K562 (cell line): ENCODE measurements around the gene CNTN5. TPM values are rescaled to one million over a fixed set of nuclear protein-coding genes. Genes with fewer than 3 reads are reported as not detected.

Experiments used
- ATAC-seq: fragments of 200-7000 bp; cut with Tn5 transposase; 3 replicates; pipeline ENCODE4 v1.9.1; 2020; ENCODE audit warnings: moderate library complexity
- BruUV-seq: library from RNA; stranded (reverse); fragments of 400-500 nt; replicated peaks from 2 replicates; lab custom pipeline; 2021; lab: Mats Ljungman, UMichigan
- CTCF ChIA-PET: fragments of 300-600 bp; formaldehyde crosslinking; extraction: SDS; loops from one replicate; lab custom pipeline; 2021; ENCODE audit warnings: low intra/inter-chr PET ratio; lab: Yijun Ruan, JAX
- POLR2A ChIA-PET: fragments of 300-600, 350-650 bp; sonication (Branson Sonifier 250); formaldehyde crosslinking; extraction: SDS; loops from one replicate; lab custom pipeline; 2021; ENCODE audit warnings: antibody characterized with exemption, inconsistent platforms; lab: Yijun Ruan, JAX
- DNase-seq, 4 experiments: peaks; one replicate each; pipeline versions ENCODE4 v3.0.0 to v3.0.0-alpha.2; 2011 to 2018; ENCODE audit warnings: low spot score in 3 of 4, mixed read lengths in 3 of 4; ENCODE audit errors: extremely low read depth in 1 of 4
- FAIRE-seq: peaks from 2 replicates; lab custom pipeline; 2011; peaks lifted over from hg19 to GRCh38; lab: Jason Lieb, UNC
- H2AFZ ChIP-seq: 2 replicates; pipeline ENCODE4 v1.6.0; 2011; ENCODE audit warnings: low read depth, low read length, control low read depth, inconsistent platforms
- H3K27ac ChIP-seq: fragments of 200-600 bp; 3 replicates; pipeline ENCODE4 v1.8.0; 2011; ENCODE audit warnings: low read depth, mild to moderate bottlenecking, control low read depth, inconsistent platforms, low read length, moderate library complexity, mixed read lengths; ENCODE audit errors: extremely low read depth
- H3K27me3 ChIP-seq, 2 experiments: fragments of 300-600 bp in 1 of 2; 2 replicates in 1 of 2; 3 replicates in 1 of 2; pipeline versions ENCODE4 v1.6.0 to v1.8.0; 2011; ENCODE audit warnings: inconsistent platforms in 2 of 2, low read length in 2 of 2, mild to moderate bottlenecking in 1 of 2, mixed read lengths in 1 of 2, moderate library complexity in 1 of 2; ENCODE audit not compliant: control insufficient read depth in 2 of 2, insufficient read depth in 2 of 2
- H3K36me3 ChIP-seq: fragments of 300-600 bp; 3 replicates; pipeline ENCODE4 v1.8.0; 2011; ENCODE audit warnings: mild to moderate bottlenecking, low read length, inconsistent platforms; ENCODE audit not compliant: control insufficient read depth, insufficient read depth
- H3K4me1 ChIP-seq, 2 experiments: fragments of 200-600 bp in 1 of 2; replicated peaks in 1 of 2; 2 replicates in 1 of 2; 3 replicates in 1 of 2; pipeline versions ENCODE4 v1.5.1 to v1.8.0; 2011; ENCODE audit warnings: inconsistent platforms in 2 of 2, low read length in 2 of 2, mild to moderate bottlenecking in 1 of 2, mixed read lengths in 1 of 2, moderate library complexity in 1 of 2; ENCODE audit not compliant: control insufficient read depth in 2 of 2, insufficient read depth in 2 of 2
- H3K4me2 ChIP-seq: 2 replicates; pipeline ENCODE4 v1.6.1; 2011; ENCODE audit warnings: low read length, control low read depth, inconsistent platforms, mixed read lengths; ENCODE audit not compliant: insufficient read depth
- H3K4me3 ChIP-seq: fragments of 200-600 bp; sonication (generic), shearing (Covaris generic); 2 replicates; pipeline ENCODE4 v1.5.1; 2016; ENCODE audit warnings: control low read depth, inconsistent platforms
- H3K79me2 ChIP-seq: fragments of 200-600 bp; 3 replicates; pipeline ENCODE4 v1.8.0; 2011; ENCODE audit warnings: low read length, inconsistent platforms; ENCODE audit not compliant: control insufficient read depth, insufficient read depth
- H3K9ac ChIP-seq, 2 experiments: 2 replicates each; pipeline versions ENCODE4 v1.6.0 to v1.6.1; 2011; ENCODE audit warnings: low read depth in 2 of 2, low read length in 2 of 2, control low read depth in 1 of 2, inconsistent platforms in 1 of 2, mild to moderate bottlenecking in 1 of 2, mixed read lengths in 1 of 2; ENCODE audit not compliant: insufficient read depth in 1 of 2
- H3K9me1 ChIP-seq: one replicate; pipeline ENCODE4 v1.6.0; 2011; ENCODE audit warnings: inconsistent platforms, mild to moderate bottlenecking, low read length, moderate library complexity; ENCODE audit not compliant: control insufficient read depth, insufficient read depth
- H3K9me3 ChIP-seq: replicated peaks from 2 replicates; pipeline ENCODE4 v1.5.1; 2011; ENCODE audit warnings: low read depth, low read length, inconsistent platforms; ENCODE audit not compliant: control insufficient read depth, insufficient read depth
- H4K20me1 ChIP-seq: replicated peaks from 2 replicates; pipeline ENCODE4 v1.6.1; 2011; ENCODE audit warnings: low read length, inconsistent platforms, mixed read lengths; ENCODE audit not compliant: control insufficient read depth, insufficient read depth
- ETS1 ChIP-seq: conservative IDR thresholded peaks from 2 replicates; pipeline ENCODE4 v1.6.1; 2011; ENCODE audit warnings: low read depth, mild to moderate bottlenecking, low read length; ENCODE audit not compliant: control insufficient read depth
- RBBP5 ChIP-seq: fragments of 200-600 bp; sonication (generic); IDR thresholded peaks from 2 replicates; pipeline ENCODE4 v1.6.1; 2012; ENCODE audit warnings: borderline replicate concordance, mild to moderate bottlenecking, low read length, control low read depth, inconsistent platforms; ENCODE audit not compliant: insufficient read depth, poor library complexity, severe bottlenecking
- REST ChIP-seq, 2 experiments: fragments of 450-650 bp; formaldehyde crosslinking in 1 of 2; IDR thresholded peaks; 2 replicates each; pipeline versions ENCODE4 v1.4.0 to v1.6.1; 2014 to 2020; ENCODE audit warnings: mild to moderate bottlenecking in 2 of 2, borderline replicate concordance in 1 of 2, low read depth in 1 of 2
- SNRNP70 ChIP-seq: fragments of 200-400 bp; formaldehyde crosslinking; optimal IDR thresholded peaks from 2 replicates; pipeline ENCODE3; 2017; ENCODE audit warnings: low read depth, low read length
- ZNF133 ChIP-seq: fragments of 250-450 bp; sonication (Bioruptor Pico); IDR thresholded peaks from 2 replicates; pipeline ENCODE4 v1.4.0; 2020; ENCODE audit warnings: mild to moderate bottlenecking
- ZNF512 ChIP-seq: IDR thresholded peaks from 2 replicates; pipeline ENCODE4 v1.6.1; 2016; ENCODE audit warnings: missing genetic modification characterization, missing compliant biosample characterization
- ZNF518B ChIP-seq: fragments of 250-450 bp; sonication (Bioruptor Pico); IDR thresholded peaks from 2 replicates; pipeline ENCODE4 v1.5.0; 2021; ENCODE audit warnings: mild to moderate bottlenecking, moderate library complexity
- in situ Hi-C: fragments of 300-500 bp; cut with MboI; formaldehyde crosslinking; loops from 4 replicates; pipeline ENCODE4 v1.15.0; 2018; ENCODE audit warnings: inconsistent platforms, mixed read lengths
- intact Hi-C: fragments of 100-400 bp; cut with micrococcal nuclease; formaldehyde crosslinking; loops from 2 replicates; pipeline ENCODE4 v1.14.2; 2022
- polyA plus RNA-seq, 8 experiments: library from polyadenylated mRNA; depleted of rRNA in 4 of 8; stranded (reverse) in 5 of 8; unstranded in 3 of 8; fragments of >200 nt; fragmentation: Nextera tagmentation in 2 of 8; fragmentation: Illumina TruSeq in 1 of 8; extraction: Ambion mirVana in 2 of 8; extraction: Trizol in 1 of 8; gene quantifications; 2 replicates each; pipeline versions ENCODE4 v1.2.1 to v1.2.3, GENCODE V29; 2011 to 2014; ENCODE audit warnings: inconsistent platforms in 1 of 8, missing spikeins in 1 of 8
- total RNA-seq, 7 experiments: library from RNA; depleted of rRNA in 6 of 7; stranded (reverse); fragments of >200 nt in 6 of 7; fragmentation: Illumina TruSeq in 2 of 7; extraction: Trizol in 2 of 7; gene quantifications; 2 replicates each; pipeline versions ENCODE4 v1.2.1 to v1.2.3, GENCODE V29; 2011 to 2021; ENCODE audit warnings: low replicate concordance in 1 of 7

CNTN5 gene
- total and polyA plus RNA-seq, 9 of the 15 experiments (the other 6 are each of a cell fraction or from before 2014, with no cell fraction given) = 0.03 TPM; not detected in 8

GRCh38 chr11:99934008-99934407 lies 913.3 kb downstream of the CNTN5 start:
- Histone ChIP-seq H3K9me3 (no peaks in the 10 kb centered on the region), H3K27ac (no peak overlapping the region), H3K9ac (no peak overlapping the region), H3K27me3 (no peaks in the 10 kb centered on the region), H2AFZ (no peak overlapping the region), H3K4me3 (no peak overlapping the region), H3K4me1 (no peaks in the 10 kb centered on the region), H4K20me1 (no peaks in the 10 kb centered on the region), H3K9me1 (no peaks in the 10 kb centered on the region), H3K36me3 (no peaks in the 10 kb centered on the region), H3K4me2 (no peak overlapping the region), H3K79me2 (no peaks in the 10 kb centered on the region)
- intact Hi-C loops (no loop called here), in situ Hi-C loops (no loop called here)
- no peak for FAIRE-seq
- no peak for DNase-seq
- ChIA-PET CTCF (no interaction called here), POLR2A (no interaction called here)
- no TSS peak for BruUV-seq
- ATAC-seq = no peak
- TF ChIP-seq REST (IDR thresholded peaks at IDR 0.05; ENCODE audit: borderline replicate concordance) (no peak), REST (CRISPR knock-in tag; IDR thresholded peaks at IDR 0.05; ENCODE audit: low read depth) (no peak), ZNF518B (CRISPR knock-in tag) (no peak), ZNF133 (CRISPR knock-in tag) (no peak), RBBP5 (no peak), SNRNP70 (no peak), ZNF512 (tag) (no peak), ETS1 (no peak)
